A673 (cell line): ENCODE measurements around the gene GRIK1.

Experiments used
- CTCF ChIP-seq: fragments of 300-800, 200-600 bp; sonication (generic); conservative IDR thresholded peaks from 2 replicates; pipeline ENCODE4 v1.5.1; 2017; ENCODE audit warnings: low read depth, mild to moderate bottlenecking, antibody characterized with exemption, low read length, moderate library complexity, mixed read lengths
- EZH2 ChIP-seq: fragments of 200-600 bp; sonication (generic); IDR thresholded peaks from 2 replicates; pipeline ENCODE4 v1.6.1; 2017; ENCODE audit warnings: borderline replicate concordance, low read depth, mild to moderate bottlenecking, mixed read lengths, antibody characterized with exemption, low read length; ENCODE audit not compliant: poor library complexity, severe bottlenecking

GRCh38 chr21:29719521-29719920 is 220.3 kb downstream of the GRIK1 start:
- TF ChIP-seq CTCF (no peak), EZH2 (no peak)
